K562 (cell line): ENCODE data around the gene HMOX2. TPM values are rescaled to one million over a fixed set of nuclear protein-coding genes. Genes with fewer than 3 reads are reported as not detected.

Source experiments
- ATAC-seq: fragments of 200-7000 bp; cut with Tn5 transposase; 3 replicates; pipeline ENCODE4 v1.9.1; 2020; ENCODE audit warnings: moderate library complexity
- BruUV-seq: library from RNA; stranded (reverse); fragments of 400-500 nt; replicated peaks from 2 replicates; lab custom pipeline; 2021; lab: Mats Ljungman, UMichigan
- CTCF ChIA-PET: fragments of 300-600 bp; formaldehyde crosslinking; extraction: SDS; loops from one replicate; lab custom pipeline; 2021; ENCODE audit warnings: low intra/inter-chr PET ratio; lab: Yijun Ruan, JAX
- POLR2A ChIA-PET: fragments of 300-600, 350-650 bp; sonication (Branson Sonifier 250); formaldehyde crosslinking; extraction: SDS; loops from one replicate; lab custom pipeline; 2021; ENCODE audit warnings: antibody characterized with exemption, inconsistent platforms; lab: Yijun Ruan, JAX
- DNase-seq, 4 experiments: peaks; one replicate each; pipeline versions ENCODE4 v3.0.0 to v3.0.0-alpha.2; 2011 to 2018; ENCODE audit warnings: low spot score in 3 of 4, mixed read lengths in 3 of 4; ENCODE audit errors: extremely low read depth in 1 of 4
- FAIRE-seq: peaks from 2 replicates; lab custom pipeline; 2011; peaks lifted over from hg19 to GRCh38; lab: Jason Lieb, UNC
- H2AFZ ChIP-seq: 2 replicates; pipeline ENCODE4 v1.6.0; 2011; ENCODE audit warnings: low read depth, low read length, control low read depth, inconsistent platforms
- H3K27ac ChIP-seq: fragments of 200-600 bp; 3 replicates; pipeline ENCODE4 v1.8.0; 2011; ENCODE audit warnings: low read depth, mild to moderate bottlenecking, control low read depth, inconsistent platforms, low read length, moderate library complexity, mixed read lengths; ENCODE audit errors: extremely low read depth
- H3K27me3 ChIP-seq, 2 experiments: fragments of 300-600 bp in 1 of 2; 2 replicates in 1 of 2; 3 replicates in 1 of 2; pipeline versions ENCODE4 v1.6.0 to v1.8.0; 2011; ENCODE audit warnings: inconsistent platforms in 2 of 2, low read length in 2 of 2, mild to moderate bottlenecking in 1 of 2, mixed read lengths in 1 of 2, moderate library complexity in 1 of 2; ENCODE audit not compliant: control insufficient read depth in 2 of 2, insufficient read depth in 2 of 2
- H3K36me3 ChIP-seq: fragments of 300-600 bp; 3 replicates; pipeline ENCODE4 v1.8.0; 2011; ENCODE audit warnings: mild to moderate bottlenecking, low read length, inconsistent platforms; ENCODE audit not compliant: control insufficient read depth, insufficient read depth
- H3K4me1 ChIP-seq, 2 experiments: fragments of 200-600 bp in 1 of 2; replicated peaks in 1 of 2; 2 replicates in 1 of 2; 3 replicates in 1 of 2; pipeline versions ENCODE4 v1.5.1 to v1.8.0; 2011; ENCODE audit warnings: inconsistent platforms in 2 of 2, low read length in 2 of 2, mild to moderate bottlenecking in 1 of 2, mixed read lengths in 1 of 2, moderate library complexity in 1 of 2; ENCODE audit not compliant: control insufficient read depth in 2 of 2, insufficient read depth in 2 of 2
- H3K4me2 ChIP-seq: 2 replicates; pipeline ENCODE4 v1.6.1; 2011; ENCODE audit warnings: low read length, control low read depth, inconsistent platforms, mixed read lengths; ENCODE audit not compliant: insufficient read depth
- H3K4me3 ChIP-seq: fragments of 200-600 bp; sonication (generic), shearing (Covaris generic); 2 replicates; pipeline ENCODE4 v1.5.1; 2016; ENCODE audit warnings: control low read depth, inconsistent platforms
- H3K79me2 ChIP-seq: fragments of 200-600 bp; 3 replicates; pipeline ENCODE4 v1.8.0; 2011; ENCODE audit warnings: low read length, inconsistent platforms; ENCODE audit not compliant: control insufficient read depth, insufficient read depth
- H3K9ac ChIP-seq, 2 experiments: 2 replicates each; pipeline versions ENCODE4 v1.6.0 to v1.6.1; 2011; ENCODE audit warnings: low read depth in 2 of 2, low read length in 2 of 2, control low read depth in 1 of 2, inconsistent platforms in 1 of 2, mild to moderate bottlenecking in 1 of 2, mixed read lengths in 1 of 2; ENCODE audit not compliant: insufficient read depth in 1 of 2
- H3K9me1 ChIP-seq: one replicate; pipeline ENCODE4 v1.6.0; 2011; ENCODE audit warnings: inconsistent platforms, mild to moderate bottlenecking, low read length, moderate library complexity; ENCODE audit not compliant: control insufficient read depth, insufficient read depth
- H3K9me3 ChIP-seq: replicated peaks from 2 replicates; pipeline ENCODE4 v1.5.1; 2011; ENCODE audit warnings: low read depth, low read length, inconsistent platforms; ENCODE audit not compliant: control insufficient read depth, insufficient read depth
- H4K20me1 ChIP-seq: replicated peaks from 2 replicates; pipeline ENCODE4 v1.6.1; 2011; ENCODE audit warnings: low read length, inconsistent platforms, mixed read lengths; ENCODE audit not compliant: control insufficient read depth, insufficient read depth
- BCL6 ChIP-seq: fragments of 250-450 bp; sonication (Bioruptor Pico); IDR thresholded peaks from 2 replicates; pipeline ENCODE4 v1.4.0; 2020
- BDP1 ChIP-seq: IDR thresholded peaks from 3 replicates; pipeline ENCODE4 v1.6.1; 2011; ENCODE audit not compliant: insufficient read length, insufficient read depth
- BRD9 ChIP-seq: fragments of 450-650 bp; IDR thresholded peaks from 2 replicates; pipeline ENCODE4 v1.6.1; 2018; ENCODE audit warnings: low read depth; ENCODE audit not compliant: partially characterized antibody
- FOXK2 ChIP-seq, 2 experiments: fragments of 450-650 bp; IDR thresholded peaks in 1 of 2; conservative IDR thresholded peaks in 1 of 2; 2 replicates each; pipeline ENCODE4 v1.6.1; 2016; ENCODE audit warnings: low read depth in 2 of 2, mild to moderate bottlenecking in 1 of 2
- HNRNPK ChIP-seq: fragments of 200-400 bp; formaldehyde crosslinking; IDR thresholded peaks from one replicate; pipeline ENCODE4 v1.6.1; 2018; ENCODE audit warnings: mild to moderate bottlenecking, low read depth, low read length; ENCODE audit not compliant: poor library complexity, severe bottlenecking
- L3MBTL2 ChIP-seq: fragments of 450-650 bp; IDR thresholded peaks from 2 replicates; pipeline ENCODE4 v1.6.1; 2016; ENCODE audit warnings: mild to moderate bottlenecking, moderate library complexity
- LEF1 ChIP-seq: fragments of 450-650 bp; IDR thresholded peaks from 2 replicates; pipeline ENCODE4 v1.6.1; 2016; ENCODE audit warnings: mild to moderate bottlenecking
- NR2C1 ChIP-seq, 2 experiments: fragments of 450-650 bp; IDR thresholded peaks; 2 replicates each; pipeline ENCODE4 v1.6.1; 2017; ENCODE audit warnings: mild to moderate bottlenecking in 2 of 2, antibody characterized with exemption in 1 of 2, inconsistent platforms in 1 of 2, missing compliant biosample characterization in 1 of 2, missing genetic modification characterization in 1 of 2
- POLR2B ChIP-seq: fragments of 450-650 bp; IDR thresholded peaks from 2 replicates; pipeline ENCODE4 v1.6.1; 2018; ENCODE audit warnings: low read depth; ENCODE audit not compliant: partially characterized antibody
- SMAD1 ChIP-seq: fragments of 150-350 bp; IDR thresholded peaks from 2 replicates; pipeline ENCODE4 v1.6.1; 2014; ENCODE audit warnings: low read length, low read depth; ENCODE audit not compliant: partially characterized antibody
- SNIP1 ChIP-seq: fragments of 450-650 bp; IDR thresholded peaks from 2 replicates; pipeline ENCODE4 v1.7.1; 2017; ENCODE audit warnings: low read depth, mild to moderate bottlenecking
- ZNF263 ChIP-seq: sonication (generic); formaldehyde crosslinking; IDR thresholded peaks from 2 replicates; pipeline ENCODE4 v1.8.0; 2022; ENCODE audit warnings: mild to moderate bottlenecking, missing genetic modification reagents, borderline replicate concordance
- ZNF282 ChIP-seq: sonication (generic); formaldehyde crosslinking; IDR thresholded peaks from 2 replicates; pipeline ENCODE4 v1.8.1; 2023; ENCODE audit warnings: missing genetic modification reagents
- ZNF780A ChIP-seq: fragments of 250-450 bp; sonication (Bioruptor Pico); IDR thresholded peaks from 2 replicates; pipeline ENCODE4 v1.5.0; 2021; ENCODE audit warnings: mild to moderate bottlenecking
- WGBS: fragments of 100-300 bp; shearing (Covaris generic); methylation state at CpG from one replicate; pipeline ENCODE4 v1.1.6; 2016; ENCODE audit warnings: low coverage, mixed read lengths; ENCODE audit not compliant: insufficient coverage; ENCODE audit errors: missing lambda C conversion rate; 5-methylcytosine and 5-hydroxymethylcytosine counted together
- in situ Hi-C: fragments of 300-500 bp; cut with MboI; formaldehyde crosslinking; loops from 4 replicates; pipeline ENCODE4 v1.15.0; 2018; ENCODE audit warnings: inconsistent platforms, mixed read lengths
- intact Hi-C: fragments of 100-400 bp; cut with micrococcal nuclease; formaldehyde crosslinking; loops from 2 replicates; pipeline ENCODE4 v1.14.2; 2022
- polyA plus RNA-seq, 8 experiments: library from polyadenylated mRNA; depleted of rRNA in 4 of 8; stranded (reverse) in 5 of 8; unstranded in 3 of 8; fragments of >200 nt; fragmentation: Nextera tagmentation in 2 of 8; fragmentation: Illumina TruSeq in 1 of 8; extraction: Ambion mirVana in 2 of 8; extraction: Trizol in 1 of 8; gene quantifications; 2 replicates each; pipeline versions ENCODE4 v1.2.1 to v1.2.3, GENCODE V29; 2011 to 2014; ENCODE audit warnings: inconsistent platforms in 1 of 8, missing spikeins in 1 of 8
- total RNA-seq, 7 experiments: library from RNA; depleted of rRNA in 6 of 7; stranded (reverse); fragments of >200 nt in 6 of 7; fragmentation: Illumina TruSeq in 2 of 7; extraction: Trizol in 2 of 7; gene quantifications; 2 replicates each; pipeline versions ENCODE4 v1.2.1 to v1.2.3, GENCODE V29; 2011 to 2021; ENCODE audit warnings: low replicate concordance in 1 of 7
- TF ChIP-seq, protein P1 (sequence below): fragments of 450-650 bp; IDR thresholded peaks from 2 replicates; pipeline ENCODE4 v1.6.1; 2018; ENCODE audit warnings: mild to moderate bottlenecking, low read depth; ENCODE audit not compliant: partially characterized antibody
- TF ChIP-seq, protein P2 (sequence below), 3 experiments: IDR thresholded peaks in 2 of 3; conservative IDR thresholded peaks in 1 of 3; 2 replicates each; pipeline ENCODE4 v1.5.1; 2011 to 2012; ENCODE audit warnings: low read length in 3 of 3, mild to moderate bottlenecking in 3 of 3, control low read depth in 2 of 3, improper control_type of control experiment in 1 of 3, inconsistent platforms in 1 of 3, low read depth in 1 of 3, mixed read lengths in 1 of 3, moderate library complexity in 1 of 3; ENCODE audit not compliant: insufficient read depth in 2 of 3
- TF ChIP-seq, protein P3 (sequence below): fragments of 450-650 bp; IDR thresholded peaks from 2 replicates; pipeline ENCODE4 v1.6.1; 2017; ENCODE audit warnings: antibody characterized with exemption

HMOX2 gene
- total and polyA plus RNA-seq, 9 of the 15 experiments (the other 6 are each of a cell fraction or from before 2014, with no cell fraction given), result 26.8 to 87.4 (median 57.4) TPM

DNA sequence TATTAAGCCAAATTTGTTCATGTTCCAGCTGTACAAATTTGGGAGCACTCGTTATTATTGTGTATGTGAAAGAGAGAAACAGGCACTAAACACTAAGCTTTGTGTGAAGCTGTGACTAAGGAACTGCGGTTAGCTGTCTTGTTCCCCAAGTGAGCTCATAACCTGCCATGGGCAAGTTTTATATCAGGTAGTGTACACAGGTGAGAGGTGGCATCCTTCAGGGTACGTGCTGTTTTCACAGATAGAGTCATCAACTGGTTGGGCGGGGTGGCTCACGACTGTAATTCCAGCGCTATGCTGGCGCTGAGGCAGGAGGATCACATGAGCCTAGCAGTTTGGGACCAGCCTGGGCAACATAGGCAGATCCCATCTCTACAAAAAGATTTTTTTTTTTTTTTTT is 47.7 kb upstream of the HMOX2 start (continued):
- TF ChIP-seq, protein P1, sequence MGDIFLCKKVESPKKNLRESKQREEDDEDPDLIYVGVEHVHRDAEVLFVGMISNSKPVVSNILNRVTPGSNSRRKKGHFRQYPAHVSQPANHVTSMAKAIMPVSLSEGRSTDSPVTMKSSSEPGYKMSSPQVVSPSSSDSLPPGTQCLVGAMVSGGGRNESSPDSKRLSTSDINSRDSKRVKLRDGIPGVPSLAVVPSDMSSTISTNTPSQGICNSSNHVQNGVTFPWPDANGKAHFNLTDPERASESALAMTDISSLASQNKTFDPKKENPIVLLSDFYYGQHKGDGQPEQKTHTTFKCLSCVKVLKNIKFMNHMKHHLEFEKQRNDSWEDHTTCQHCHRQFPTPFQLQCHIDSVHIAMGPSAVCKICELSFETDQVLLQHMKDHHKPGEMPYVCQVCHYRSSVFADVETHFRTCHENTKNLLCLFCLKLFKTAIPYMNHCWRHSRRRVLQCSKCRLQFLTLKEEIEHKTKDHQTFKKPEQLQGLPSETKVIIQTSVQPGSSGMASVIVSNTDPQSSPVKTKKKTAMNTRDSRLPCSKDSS, result no peak
- no peak for TF ChIP-seq L3MBTL2
- no peak for TF ChIP-seq ZNF780A (CRISPR knock-in tag)
- TF ChIP-seq SNIP1, result no peak
- no peak for TF ChIP-seq ZNF263 (CRISPR knock-in tag)
- TF ChIP-seq NR2C1 (IDR thresholded peaks at IDR 0.05), result no peak
- TF ChIP-seq NR2C1 (tag; IDR thresholded peaks at IDR 0.05), result no peak
- TF ChIP-seq, all 486 proteins: peak for 0

DNA sequence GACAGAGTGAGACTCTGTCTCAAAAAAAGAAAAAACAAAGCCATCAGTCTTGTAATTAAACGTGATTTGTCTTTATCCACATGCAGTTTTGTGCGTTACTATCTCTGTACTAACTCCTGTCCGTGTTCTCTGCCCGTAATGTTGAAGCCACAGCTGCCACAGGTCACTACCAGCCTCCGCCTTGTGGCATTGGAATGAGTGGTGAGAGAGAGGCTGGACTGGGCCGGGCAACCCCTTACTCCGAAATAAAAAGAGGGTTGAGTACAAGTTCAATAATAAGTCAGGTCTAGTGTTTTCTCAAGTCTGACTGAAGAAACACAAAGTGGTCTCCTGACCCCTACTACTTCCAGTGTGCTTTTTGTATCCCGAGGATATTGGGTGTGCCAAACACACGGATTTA is 45.2 kb upstream of the HMOX2 start:
- DNase-seq (no peak), ATAC-seq (no peak), FAIRE-seq (no peak)
- in situ Hi-C loops (no loop called here), intact Hi-C loops (no loop called here)
- Histone ChIP-seq H3K79me2 (peaks cover 88% of the 10 kb centered on the region), H3K4me1 (peaks cover 21 to 30% of the 10 kb centered on the region in 2 experiments; a peak in 4 of 5 replicates), H3K9ac (no peak overlapping the region), H3K4me2 (no peak overlapping the region), H3K27me3 (no peaks in the 10 kb centered on the region), H3K27ac (no peak overlapping the region), H3K36me3 (peaks cover 73% of the 10 kb centered on the region), H2AFZ (no peak overlapping the region), H3K9me1 (no peaks in the 10 kb centered on the region), H3K4me3 (no peak overlapping the region), H4K20me1 (no peaks in the 10 kb centered on the region), H3K9me3 (no peaks in the 10 kb centered on the region)
- POLR2A ChIA-PET, result interaction anchor here (0.6 kb wide), 1 partner anchor 19 kb away, joined by 3 read pairs; no protein-coding TSS in a partner anchor
- no TSS peak for BruUV-seq
- TF ChIP-seq HNRNPK, result no peak
- TF ChIP-seq BDP1, result no peak
- no peak for TF ChIP-seq SMAD1
- TF ChIP-seq ZNF282 (CRISPR knock-in tag), result no peak
- no peak for TF ChIP-seq BRD9
- TF ChIP-seq, protein P2, sequence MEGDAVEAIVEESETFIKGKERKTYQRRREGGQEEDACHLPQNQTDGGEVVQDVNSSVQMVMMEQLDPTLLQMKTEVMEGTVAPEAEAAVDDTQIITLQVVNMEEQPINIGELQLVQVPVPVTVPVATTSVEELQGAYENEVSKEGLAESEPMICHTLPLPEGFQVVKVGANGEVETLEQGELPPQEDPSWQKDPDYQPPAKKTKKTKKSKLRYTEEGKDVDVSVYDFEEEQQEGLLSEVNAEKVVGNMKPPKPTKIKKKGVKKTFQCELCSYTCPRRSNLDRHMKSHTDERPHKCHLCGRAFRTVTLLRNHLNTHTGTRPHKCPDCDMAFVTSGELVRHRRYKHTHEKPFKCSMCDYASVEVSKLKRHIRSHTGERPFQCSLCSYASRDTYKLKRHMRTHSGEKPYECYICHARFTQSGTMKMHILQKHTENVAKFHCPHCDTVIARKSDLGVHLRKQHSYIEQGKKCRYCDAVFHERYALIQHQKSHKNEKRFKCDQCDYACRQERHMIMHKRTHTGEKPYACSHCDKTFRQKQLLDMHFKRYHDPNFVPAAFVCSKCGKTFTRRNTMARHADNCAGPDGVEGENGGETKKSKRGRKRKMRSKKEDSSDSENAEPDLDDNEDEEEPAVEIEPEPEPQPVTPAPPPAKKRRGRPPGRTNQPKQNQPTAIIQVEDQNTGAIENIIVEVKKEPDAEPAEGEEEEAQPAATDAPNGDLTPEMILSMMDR (IDR thresholded peaks at IDR 0.05 in 2 of 3, conservative IDR thresholded peaks at IDR 0.05 in 1 of 3; ENCODE audit: insufficient read depth in 2 of 3, low read depth in 1 of 3, low read length in 3 of 3), result no peak
- TF ChIP-seq LEF1, result no peak
- TF ChIP-seq, protein P3, sequence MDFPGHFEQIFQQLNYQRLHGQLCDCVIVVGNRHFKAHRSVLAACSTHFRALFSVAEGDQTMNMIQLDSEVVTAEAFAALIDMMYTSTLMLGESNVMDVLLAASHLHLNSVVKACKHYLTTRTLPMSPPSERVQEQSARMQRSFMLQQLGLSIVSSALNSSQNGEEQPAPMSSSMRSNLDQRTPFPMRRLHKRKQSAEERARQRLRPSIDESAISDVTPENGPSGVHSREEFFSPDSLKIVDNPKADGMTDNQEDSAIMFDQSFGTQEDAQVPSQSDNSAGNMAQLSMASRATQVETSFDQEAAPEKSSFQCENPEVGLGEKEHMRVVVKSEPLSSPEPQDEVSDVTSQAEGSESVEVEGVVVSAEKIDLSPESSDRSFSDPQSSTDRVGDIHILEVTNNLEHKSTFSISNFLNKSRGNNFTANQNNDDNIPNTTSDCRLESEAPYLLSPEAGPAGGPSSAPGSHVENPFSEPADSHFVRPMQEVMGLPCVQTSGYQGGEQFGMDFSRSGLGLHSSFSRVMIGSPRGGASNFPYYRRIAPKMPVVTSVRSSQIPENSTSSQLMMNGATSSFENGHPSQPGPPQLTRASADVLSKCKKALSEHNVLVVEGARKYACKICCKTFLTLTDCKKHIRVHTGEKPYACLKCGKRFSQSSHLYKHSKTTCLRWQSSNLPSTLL, result no peak
- TF ChIP-seq BCL6 (CRISPR knock-in tag), result no peak
- TF ChIP-seq FOXK2 (conservative IDR thresholded peaks at IDR 0.05 in 1 of 2, IDR thresholded peaks at IDR 0.05 in 1 of 2; ENCODE audit: low read depth in 2 of 2), result no peak
- no peak for TF ChIP-seq POLR2B
- WGBS, result 90% methylated on average over 9 of the region's 9 CpGs
- CTCF ChIA-PET, result no interaction called here
